Neural progenitor cell (in vitro differentiated cells): ENCODE results near the gene TNNC2.

ENCODE experiments used
- CTCF ChIP-seq: fragments of 200-600 bp; sonication (generic); IDR thresholded peaks from 2 replicates; pipeline ENCODE4 v1.5.1; 2017; ENCODE audit warnings: antibody characterized with exemption, mild to moderate bottlenecking
- EZH2 ChIP-seq: fragments of 200-600 bp; sonication (generic); IDR thresholded peaks from 2 replicates; pipeline ENCODE4 v1.6.1; 2017; ENCODE audit warnings: antibody characterized with exemption, mild to moderate bottlenecking, moderate library complexity
- EZH2phosphoT487 ChIP-seq: fragments of 200-600 bp; sonication (generic); IDR thresholded peaks from 2 replicates; pipeline ENCODE4 v1.6.1; 2017; ENCODE audit warnings: antibody characterized with exemption

DNA sequence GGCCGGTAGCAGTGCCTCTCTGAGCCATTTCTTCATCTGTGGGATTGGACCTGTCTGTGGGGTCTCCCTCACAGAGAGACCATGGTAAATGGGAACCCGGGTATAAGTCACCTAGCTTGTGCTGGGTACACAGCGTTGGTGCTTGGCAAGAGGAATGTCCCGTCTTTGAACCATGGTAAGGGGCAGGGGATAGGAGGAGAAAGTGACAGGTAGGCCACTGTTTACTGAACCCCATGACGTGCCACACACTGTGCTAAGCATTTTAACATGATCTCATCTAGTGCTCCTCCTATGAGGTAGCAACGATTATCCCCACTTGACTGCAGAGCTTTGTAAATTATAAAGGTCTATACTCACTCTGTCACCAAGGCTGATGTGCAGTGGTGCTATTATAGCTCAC, 600 bp upstream of the TNNC2 start:
- TF ChIP-seq CTCF: no peak
- no peak for TF ChIP-seq EZH2
- no peak for TF ChIP-seq EZH2phosphoT487
